GM21737 (cell line): Measurements from ENCODE around the gene SOD3.

Experiments
- ATAC-seq: cut with Tn5 transposase; IDR thresholded peaks from one replicate; pipeline ENCODE4 v1.9.1; 2021; ENCODE audit warnings: mild to moderate bottlenecking, moderate library complexity; ENCODE audit not compliant: unreplicated experiment

SOD3 gene

DNA sequence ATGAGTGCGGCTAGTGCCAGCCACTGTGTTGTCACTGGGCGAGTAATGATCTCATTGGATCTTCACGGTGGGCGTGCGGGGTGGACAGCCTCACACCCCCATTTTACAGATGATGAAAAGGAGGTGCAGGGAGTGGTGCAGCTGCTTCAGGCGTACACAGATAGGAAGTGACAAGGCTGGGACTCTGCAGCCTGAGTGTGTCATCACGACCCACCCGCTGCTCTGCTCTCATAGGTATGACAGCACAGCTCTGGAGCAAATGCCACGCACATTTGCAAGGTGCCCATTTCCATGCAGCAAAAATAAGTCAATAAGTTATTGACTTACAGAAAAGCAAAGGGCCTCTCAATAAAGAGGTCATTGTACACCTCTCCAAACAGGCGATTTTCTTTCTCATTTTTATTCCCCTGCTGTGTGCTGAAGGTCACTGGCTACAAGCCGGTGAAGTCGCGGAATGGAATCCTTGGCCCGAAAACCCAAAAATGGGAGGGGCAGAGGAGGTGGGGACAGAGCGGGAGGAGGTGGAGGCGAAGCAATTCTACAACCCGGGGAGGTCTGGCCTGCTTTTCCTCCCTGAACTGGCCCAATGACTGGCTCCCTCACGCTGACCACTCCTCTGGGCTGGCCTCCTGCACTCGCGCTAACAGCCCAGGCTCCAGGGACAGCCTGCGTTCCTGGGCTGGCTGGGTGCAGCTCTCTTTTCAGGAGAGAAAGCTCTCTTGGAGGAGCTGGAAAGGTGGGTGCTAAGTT is at the start of gene SOD3:
TSS of gene SOD3 (plus strand) at position 658 of the 750 bp plus-strand sequence. CDS start 3,949 bp downstream, outside the sequence.
- no peak for ATAC-seq

DNA sequence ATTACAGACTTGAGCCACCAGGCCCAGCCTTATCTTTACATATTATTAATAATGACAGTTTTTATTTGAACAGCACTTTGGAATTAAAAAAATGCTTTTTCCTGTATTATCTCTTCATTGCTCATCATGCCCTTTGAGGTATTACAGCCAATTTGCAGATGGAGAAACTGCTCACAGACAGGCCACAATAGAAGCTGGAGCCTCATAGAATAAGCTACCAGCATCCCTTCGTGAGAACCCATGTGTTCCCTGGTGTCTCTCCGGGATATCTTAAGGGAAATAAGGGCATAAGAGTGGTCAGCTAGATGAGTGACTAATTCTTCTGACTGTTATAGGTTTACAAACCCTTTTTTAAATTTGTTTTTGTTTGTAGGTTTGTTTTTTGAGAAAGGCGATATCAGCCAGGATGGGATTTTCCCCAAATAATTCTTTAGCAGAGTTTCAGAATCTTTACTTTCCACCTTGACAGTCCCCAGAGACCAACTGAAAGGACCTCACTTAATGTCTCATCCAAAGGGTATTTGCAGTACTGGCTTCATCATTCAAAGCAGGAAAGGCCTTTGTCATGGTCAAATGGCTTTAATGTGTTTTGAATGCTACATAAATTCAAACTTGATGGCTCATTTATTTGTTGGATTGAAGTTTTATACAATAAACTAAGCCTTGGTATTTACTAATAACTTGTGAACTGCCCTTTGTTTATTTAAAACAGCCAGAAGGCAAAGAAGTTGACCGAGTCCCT is 48.0 kb upstream of the SOD3 start:
- no peak for ATAC-seq

GRCh38 chr4:24748023-24748422 is 47.4 kb upstream of the SOD3 start:
- no peak for ATAC-seq

DNA sequence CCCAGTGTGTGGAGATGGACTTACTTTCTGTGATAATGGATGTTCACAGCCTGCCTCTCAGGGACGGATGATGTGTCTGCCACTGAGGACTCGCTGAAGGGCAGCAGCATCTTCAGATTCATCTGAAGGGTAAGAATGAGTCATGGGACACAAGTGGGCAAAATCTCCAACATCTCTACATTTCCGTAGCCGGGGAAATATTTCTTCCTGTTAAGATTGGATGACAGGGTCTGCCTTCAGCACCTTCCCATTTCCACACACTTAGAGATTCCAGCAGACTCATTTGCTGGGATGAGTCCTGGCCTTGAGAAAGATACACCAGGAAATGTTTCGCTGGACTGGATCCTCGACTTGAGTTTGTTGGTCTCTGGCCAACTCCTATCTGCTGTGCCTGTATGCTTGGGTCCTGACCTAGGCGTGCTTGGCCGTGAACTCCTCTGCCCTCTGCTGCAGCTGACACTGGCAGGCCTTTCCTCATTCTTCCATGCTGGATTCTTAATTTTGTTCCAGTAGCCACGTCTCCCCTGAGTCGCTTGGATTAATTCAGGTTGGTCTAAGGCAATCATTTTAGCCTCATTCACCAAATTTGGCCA is 46.5 kb upstream of the SOD3 start:
- no peak for ATAC-seq

DNA sequence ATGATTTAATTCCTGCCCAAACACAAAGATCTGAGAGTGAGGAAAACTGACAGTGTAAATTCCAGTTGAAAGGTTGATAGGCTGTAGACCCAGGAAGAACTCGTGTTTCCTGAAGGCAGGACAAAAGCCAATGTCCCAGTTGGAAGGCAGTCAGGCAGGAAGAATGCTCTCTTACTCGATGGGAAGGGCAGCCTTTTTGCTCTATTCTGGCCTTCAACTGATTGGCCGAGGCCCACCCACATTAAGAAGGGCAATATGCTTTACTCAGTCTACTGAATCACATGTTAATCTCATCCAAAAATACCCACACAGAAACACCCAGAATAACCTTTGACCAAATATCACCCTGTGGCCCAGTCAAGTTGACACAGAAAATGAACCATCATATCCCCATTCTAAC is 45.3 kb upstream of the SOD3 start:
- no peak for ATAC-seq

- no peak for ATAC-seq
These were observed 43.3 kb upstream of the SOD3 start for GRCh38 chr4:24751926-24752539.

- no peak for ATAC-seq
These were observed 41.9 kb upstream of the SOD3 start for GRCh38 chr4:24753519-24753918.

DNA sequence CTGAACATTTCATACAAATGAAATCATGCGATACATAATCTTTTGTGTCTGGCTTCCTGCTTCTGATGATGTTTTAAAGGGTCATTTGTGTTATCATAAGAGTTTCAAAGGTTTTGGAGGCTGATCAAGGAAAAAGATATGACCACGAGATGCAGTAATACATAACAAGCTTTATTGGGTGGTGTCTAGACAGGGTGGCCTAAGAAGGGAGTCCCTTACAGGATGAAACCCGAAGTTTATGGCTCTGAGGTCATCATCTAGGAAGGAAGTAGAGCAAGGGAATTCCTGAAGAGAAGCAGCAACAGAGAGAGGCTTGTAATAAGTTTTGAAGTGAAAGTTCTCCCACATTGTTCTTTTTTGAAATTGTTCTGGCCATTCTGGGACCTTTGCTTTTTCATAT is 40.8 kb upstream of the SOD3 start:
- ATAC-seq: no peak

DNA sequence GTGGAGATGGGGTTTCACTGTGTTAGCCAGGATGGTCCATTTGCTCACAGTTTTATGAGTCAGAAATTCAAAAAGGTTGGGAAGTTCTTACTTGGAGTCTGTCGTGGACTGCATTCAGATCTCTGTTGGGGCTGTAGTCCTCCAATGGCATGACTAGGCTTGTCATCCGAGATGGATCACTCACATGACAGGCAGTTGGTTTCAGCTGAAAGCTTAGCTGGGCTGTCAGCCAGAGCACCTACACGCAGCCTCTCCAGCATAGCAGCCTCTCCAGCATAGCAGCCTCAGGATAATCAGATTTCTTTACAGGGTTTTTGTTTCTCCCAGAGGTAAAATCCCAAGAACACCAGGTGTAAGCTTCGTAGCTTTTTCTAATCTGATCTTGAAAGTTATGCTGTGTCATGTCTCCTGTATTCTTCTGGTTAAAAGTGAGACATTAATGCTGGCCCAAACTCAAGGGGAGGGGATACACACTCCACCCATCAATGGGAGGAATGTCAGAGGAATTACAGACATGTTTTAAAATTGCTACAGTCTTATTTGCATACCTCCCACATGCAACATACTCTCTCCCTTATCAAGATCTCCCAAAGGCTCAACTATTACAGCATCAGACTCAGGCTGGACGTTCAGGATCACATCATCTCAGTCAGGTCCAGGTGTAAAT is 31.6 kb upstream of the SOD3 start:
- ATAC-seq: no peak

DNA sequence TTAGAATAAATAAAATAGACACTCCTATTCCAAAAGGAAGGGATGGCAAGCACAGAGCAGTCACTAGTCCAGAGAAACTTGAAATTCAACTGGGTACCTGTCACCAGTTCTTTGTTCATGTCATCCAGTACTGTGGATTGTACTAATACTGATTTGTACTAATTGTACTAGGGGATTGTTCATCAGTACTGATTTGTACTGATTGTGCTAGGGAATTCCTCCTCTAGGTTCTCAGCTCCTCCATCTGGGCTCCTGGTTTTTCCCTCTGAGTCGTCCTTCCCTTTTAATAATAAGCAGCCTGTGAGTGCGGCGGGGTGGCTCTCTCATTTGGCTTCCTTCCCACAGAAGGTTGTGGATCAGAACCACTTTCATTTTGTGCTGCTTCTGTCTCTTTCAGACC is 31.0 kb upstream of the SOD3 start:
- no peak for ATAC-seq

DNA sequence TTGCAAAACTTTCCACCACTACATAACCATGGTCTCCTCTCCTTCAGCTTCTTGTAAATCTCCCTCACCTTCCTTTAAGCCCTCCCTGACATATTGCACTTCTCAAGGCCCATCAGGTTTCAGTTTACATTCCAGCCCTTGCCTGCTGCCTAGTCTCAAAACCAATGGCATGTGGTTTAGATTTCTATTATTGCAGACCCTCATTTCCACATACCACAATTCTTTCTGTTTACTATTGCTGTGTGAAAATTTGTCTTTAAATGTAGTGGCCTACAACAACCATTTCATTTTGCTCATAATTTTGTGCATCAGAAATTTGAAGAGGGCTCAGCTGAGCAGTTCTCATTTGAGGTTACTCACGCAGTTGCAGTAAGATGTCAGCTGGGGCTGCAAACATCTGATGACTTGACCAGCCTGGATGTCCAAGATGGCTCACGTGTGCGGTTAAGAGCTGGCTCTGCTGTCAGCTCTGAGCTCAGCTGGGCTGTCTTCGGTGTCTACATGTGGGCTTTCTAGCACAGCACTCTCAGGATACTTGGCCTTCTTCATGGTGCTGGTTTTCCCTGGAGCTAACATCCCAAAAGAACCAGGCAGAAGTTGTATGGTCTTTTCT is 29.9 kb upstream of the SOD3 start:
- ATAC-seq: no peak

GRCh38 chr4:24768006-24768405 is 27.4 kb upstream of the SOD3 start:
- no peak for ATAC-seq

GRCh38 chr4:24768604-24769003 is 26.8 kb upstream of the SOD3 start:
- peak; percentile 72 for ATAC-seq

DNA sequence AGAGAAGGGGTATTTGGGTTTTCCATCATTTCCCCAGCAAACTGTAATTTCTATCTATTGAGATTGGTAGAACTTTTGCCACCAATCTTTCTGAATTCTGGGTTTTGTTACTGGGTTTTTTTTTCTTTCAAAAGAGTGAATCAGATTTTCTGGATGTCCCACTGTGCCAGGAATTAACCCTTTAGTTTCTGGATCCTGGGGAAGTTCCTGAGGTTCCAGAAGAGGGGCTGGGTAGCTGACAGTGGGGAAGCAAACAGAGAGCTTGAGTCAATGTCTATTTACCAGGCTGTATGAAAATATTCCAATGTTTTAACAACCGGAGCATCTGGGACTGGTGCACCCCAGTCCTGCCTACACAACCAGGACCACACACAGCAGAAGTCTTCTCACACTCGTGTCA is 25.8 kb upstream of the SOD3 start:
- no peak for ATAC-seq

DNA sequence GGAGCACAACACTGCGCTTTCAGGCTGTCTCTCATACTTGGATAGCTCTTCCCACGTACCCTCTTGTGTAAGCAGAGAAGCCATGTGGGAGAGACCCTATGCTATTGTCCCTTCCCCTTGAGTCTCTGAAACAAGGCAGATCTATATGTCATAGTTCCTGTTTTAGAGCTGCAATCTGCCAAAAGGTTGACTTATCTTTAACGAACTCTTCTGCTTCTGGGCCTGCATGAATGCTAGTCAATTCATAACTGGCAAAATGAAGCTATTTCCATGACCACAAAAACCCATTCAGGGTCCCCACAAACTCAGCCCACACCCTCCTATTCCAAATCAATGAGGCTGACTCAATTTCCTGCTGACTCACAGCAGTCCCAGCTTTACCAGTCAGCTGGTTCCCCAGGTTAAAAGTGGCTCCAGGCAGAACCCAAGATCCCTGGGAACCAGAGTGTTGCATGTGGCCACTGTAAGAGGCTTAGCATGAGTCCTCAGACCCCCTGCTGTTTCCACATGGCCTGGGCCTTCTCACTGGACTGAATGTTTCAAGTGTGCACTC is 25.3 kb upstream of the SOD3 start:
- ATAC-seq: peak; percentile 58

DNA sequence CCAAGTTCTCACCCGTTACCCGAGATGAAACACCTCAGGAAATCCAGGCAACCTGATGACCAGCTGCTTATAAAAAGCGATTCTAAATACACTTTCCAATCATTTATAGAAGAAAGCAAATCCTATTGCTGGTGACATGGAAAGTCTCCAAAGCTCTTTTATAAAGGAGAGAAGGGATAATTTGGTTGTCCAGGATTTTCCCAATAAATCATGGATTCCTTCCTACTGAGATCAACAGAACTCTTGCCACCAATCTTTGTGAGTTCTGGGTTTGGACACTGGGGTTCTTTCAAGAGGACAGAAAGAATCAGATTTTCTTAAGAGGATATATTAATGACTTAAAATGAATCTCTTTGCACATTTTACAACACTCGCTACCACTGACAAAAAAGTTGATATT is 24.7 kb upstream of the SOD3 start:
- no peak for ATAC-seq

- ATAC-seq: no peak
These were observed 24.1 kb upstream of the SOD3 start for GRCh38 chr4:24771241-24771640.

- ATAC-seq: no peak
These were observed 23.2 kb upstream of the SOD3 start for GRCh38 chr4:24772061-24772705.

GRCh38 chr4:24772952-24773351 is 22.4 kb upstream of the SOD3 start:
- no peak for ATAC-seq

DNA sequence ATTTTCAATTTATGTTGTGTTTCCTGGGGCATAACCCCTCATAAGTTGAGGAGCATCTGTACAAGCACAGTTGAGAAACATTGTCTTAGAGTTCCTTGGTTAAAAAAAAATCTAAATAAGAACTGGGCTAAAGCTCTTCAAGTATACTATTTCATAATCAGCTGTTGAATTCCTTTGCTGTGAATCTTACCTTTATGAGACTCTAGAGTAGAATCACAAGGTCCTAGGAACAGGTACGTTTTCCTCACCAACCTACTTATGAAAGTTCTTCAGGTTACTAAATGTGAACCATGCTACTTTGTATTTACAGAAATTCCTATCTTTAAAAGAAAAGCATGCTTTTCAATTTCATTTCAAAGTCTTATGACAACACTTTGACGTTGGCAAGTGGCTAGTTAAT is 20.9 kb upstream of the SOD3 start:
- no peak for ATAC-seq
